Activated effector memory CD4-positive, alpha-beta T cell treated with Interleukin-2 at 50 U/mL for 16 hours (primary cell): Measurements from ENCODE around the gene GALNTL6.
"Not testable (repeated sequence)": the region's sequence is repeated elsewhere in the genome, so short reads cannot be mapped to it uniquely, and the experiment has no call there.

ENCODE experiments used
- DNase-seq: peaks from one replicate; pipeline ENCODE4 v3.0.0-alpha.2; 2020

GALNTL6 gene

GRCh38 chr4:173001571-173001970 lies 1188.4 kb downstream of the GALNTL6 start:
- no peak for DNase-seq

DNA sequence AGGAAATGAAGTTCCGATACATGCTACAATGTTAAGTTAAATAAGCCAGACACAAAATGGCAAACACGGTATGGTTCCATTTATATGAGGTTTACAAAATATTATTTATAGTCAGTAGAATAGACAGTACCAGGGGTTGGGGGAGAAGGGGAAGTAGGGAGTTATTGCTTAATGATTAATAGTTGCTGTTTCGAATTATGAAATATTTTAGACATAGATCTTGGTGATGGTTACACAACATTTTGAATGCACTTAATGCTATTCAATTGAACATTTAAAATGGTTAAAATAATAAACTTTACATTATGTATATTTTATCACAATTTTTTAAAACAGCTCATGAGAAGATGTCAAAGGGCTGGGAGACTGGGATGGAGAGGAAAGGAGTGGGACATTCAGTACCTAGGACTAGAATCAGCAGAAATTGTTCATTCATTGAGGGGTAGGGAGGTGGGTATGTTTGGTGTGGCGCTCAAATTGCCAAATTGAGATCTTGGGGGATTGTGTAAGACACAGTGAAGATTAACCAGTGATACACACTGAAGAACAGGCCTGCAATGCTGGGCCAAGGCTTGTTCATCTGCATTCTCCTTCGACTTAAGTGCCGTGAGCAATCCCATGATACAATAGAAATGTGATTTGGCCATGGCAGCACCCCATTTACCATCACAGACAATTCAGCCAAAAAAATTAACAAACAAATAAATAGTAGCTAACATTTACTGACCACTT lies 1189.8 kb downstream of the GALNTL6 start:
- no peak for DNase-seq

- no peak for DNase-seq
Observed at GRCh38 chr4:173005912-173006633, 1192.9 kb downstream of the GALNTL6 start.

GRCh38 chr4:173008436-173008835 lies 1195.2 kb downstream of the GALNTL6 start:
- no peak for DNase-seq

DNA sequence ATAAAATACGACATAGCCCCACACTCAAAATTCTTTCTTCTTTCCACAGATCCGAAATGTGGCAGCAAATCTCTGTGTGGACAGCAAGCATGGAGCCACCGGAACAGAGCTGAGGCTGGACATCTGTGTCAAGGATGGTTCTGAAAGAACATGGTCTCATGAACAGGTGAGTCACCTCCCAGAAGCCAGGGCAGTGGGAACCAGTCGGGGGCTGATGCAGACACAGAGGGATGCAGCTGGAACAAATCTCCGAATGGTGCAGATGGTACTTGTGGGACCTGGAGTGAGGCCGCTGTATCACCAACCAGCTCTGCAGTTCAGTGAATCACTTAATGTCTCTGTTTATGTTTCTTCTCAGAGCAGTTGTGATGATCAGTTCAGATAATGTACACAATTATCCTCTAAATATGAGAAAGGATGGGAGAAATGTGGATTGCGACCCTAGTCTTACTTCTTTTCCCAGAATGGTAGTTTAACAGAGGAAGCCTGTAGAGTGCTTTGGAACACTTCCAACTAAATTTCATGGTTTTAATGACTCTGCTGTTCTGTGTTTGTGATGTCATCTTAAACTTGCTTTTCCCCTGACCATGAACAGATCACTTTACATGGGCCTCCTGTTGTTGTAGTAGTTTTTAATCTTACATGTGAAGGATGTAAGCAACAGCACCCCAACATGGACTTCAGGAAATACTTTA lies 1196.1 kb downstream of the GALNTL6 start:
- no peak for DNase-seq

- DNase-seq, result no peak
Observed at GRCh38 chr4:173012608-173013007, 1199.4 kb downstream of the GALNTL6 start.

- peak; percentile 4 for DNase-seq
Observed at GRCh38 chr4:173013232-173013930, 1200.2 kb downstream of the GALNTL6 start.

DNA sequence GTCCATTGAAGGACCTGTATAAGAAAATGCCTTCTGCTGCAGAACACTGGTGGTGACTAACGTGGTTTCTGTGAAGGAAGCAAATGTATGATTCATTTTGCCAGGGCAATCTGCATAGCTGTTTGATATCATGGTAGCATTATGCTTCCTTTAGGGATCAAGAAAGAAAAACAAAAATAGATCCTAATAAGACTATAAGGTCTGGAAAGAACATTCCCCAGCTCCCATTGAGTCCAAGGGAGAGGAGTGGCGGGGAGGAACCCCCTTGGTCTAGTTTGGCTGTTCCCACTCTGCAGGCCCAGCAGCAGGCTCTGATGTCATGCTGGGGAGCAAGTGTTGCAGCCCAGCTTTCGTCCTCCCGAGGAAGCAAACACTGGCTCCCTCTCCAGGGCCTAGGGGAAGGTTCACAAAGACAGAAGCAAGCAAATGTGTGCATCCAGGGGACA lies 1200.9 kb downstream of the GALNTL6 start:
- DNase-seq, result no peak

DNA sequence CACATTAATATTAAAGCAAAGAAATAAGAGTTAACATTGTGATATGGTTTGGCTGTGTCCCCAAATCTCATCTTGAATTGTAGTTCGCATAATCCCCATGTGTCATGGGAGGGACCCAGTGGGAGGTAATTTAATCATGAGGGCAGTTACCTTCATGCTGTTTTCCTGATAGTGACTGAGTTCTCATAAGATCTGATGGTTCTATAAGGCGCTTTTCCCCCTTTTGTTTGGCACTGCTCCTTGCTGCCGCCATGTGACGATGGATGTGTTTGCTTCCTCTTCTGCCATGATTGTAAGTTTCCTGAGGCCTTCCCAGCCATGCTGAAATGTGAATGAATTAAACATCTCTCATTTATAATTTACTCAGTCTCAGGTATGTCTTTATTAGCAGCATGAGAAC lies 1201.6 kb downstream of the GALNTL6 start:
- DNase-seq, result no peak

DNA sequence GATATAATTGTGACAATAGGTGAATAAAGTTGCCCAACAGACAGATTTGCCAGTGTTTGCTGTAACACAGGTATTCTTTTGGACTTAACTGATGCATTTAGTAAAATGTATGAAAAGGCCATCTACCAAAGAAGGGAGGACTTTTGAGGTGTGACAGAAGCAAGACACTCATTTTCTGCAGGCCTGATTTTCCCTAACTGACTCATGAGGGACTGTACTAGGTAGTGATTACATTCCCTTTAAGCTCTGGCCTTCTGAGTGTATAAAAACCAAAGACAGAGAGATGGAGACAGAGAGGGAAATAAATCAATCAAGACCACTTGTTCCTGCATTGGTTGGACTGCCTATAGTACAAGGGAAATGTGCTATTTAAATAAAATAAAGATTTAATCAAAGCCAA lies 1204.6 kb downstream of the GALNTL6 start:
- no peak for DNase-seq

GRCh38 chr4:173018446-173018845 lies 1205.2 kb downstream of the GALNTL6 start:
- DNase-seq, result no peak

- DNase-seq, result no peak
Observed at GRCh38 chr4:173019664-173020063, 1206.5 kb downstream of the GALNTL6 start.

- DNase-seq, result not testable (repeated sequence)
Observed at GRCh38 chr4:173021746-173022573, 1208.8 kb downstream of the GALNTL6 start.

DNA sequence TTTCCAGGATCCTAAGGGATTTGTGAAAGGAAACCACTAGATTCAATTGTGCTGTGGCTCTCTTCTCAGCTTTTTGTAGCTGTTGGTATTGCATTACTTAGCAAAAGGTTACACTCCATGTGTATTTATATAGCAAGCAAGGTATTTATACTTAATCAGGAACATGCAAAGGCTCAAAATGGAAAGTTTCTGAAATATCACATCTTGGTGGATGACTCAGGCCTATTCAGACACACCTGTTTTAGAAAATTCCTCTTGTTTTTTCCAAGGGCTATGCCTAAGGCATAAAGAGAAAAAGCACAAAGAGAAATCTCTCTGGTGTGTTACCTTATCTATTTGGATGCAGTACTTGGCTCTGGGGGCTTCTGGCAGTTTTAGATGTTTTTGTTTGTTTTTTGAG lies 1211.0 kb downstream of the GALNTL6 start:
- DNase-seq, result no peak

DNA sequence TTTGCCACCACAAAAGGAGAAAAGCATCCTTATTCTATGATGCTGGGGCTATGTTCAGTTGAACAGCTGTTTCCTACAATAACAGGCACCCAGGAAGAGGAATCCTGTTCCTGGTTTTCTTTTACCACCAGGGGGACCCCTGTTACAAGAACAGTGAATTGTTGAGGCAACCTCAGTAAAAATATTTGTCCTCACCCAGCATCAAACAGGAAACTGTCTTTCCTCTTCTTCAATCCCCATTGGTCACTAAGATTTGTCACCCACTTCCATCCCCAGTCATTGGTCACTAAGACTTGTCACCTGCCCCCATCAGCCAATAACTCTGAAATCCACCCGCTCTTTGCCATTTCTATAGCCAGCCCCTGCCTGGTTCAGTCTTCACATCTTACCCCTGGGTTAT lies 1211.9 kb downstream of the GALNTL6 start:
- DNase-seq, result no peak

DNA sequence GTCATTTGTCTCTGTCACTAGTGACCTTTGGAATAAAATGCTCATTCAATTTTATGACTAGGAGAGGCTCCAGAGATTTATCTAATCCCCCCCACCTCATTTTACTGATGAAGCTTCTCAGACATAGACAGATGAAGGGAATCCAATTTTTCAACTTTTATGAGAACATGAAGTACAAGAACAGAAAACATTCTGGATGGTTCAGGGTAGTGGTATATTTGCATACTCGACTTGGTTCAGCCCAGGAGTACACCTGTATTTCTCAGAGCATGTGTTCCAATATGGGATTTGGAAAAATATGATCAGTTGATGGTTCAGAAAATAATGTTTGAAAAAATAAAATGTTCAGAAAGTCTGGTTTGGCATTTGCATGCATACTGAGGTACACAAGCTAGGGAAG lies 1224.0 kb downstream of the GALNTL6 start:
- DNase-seq, result no peak

- no peak for DNase-seq
Observed at GRCh38 chr4:173038192-173038896, 1225.1 kb downstream of the GALNTL6 start.

DNA sequence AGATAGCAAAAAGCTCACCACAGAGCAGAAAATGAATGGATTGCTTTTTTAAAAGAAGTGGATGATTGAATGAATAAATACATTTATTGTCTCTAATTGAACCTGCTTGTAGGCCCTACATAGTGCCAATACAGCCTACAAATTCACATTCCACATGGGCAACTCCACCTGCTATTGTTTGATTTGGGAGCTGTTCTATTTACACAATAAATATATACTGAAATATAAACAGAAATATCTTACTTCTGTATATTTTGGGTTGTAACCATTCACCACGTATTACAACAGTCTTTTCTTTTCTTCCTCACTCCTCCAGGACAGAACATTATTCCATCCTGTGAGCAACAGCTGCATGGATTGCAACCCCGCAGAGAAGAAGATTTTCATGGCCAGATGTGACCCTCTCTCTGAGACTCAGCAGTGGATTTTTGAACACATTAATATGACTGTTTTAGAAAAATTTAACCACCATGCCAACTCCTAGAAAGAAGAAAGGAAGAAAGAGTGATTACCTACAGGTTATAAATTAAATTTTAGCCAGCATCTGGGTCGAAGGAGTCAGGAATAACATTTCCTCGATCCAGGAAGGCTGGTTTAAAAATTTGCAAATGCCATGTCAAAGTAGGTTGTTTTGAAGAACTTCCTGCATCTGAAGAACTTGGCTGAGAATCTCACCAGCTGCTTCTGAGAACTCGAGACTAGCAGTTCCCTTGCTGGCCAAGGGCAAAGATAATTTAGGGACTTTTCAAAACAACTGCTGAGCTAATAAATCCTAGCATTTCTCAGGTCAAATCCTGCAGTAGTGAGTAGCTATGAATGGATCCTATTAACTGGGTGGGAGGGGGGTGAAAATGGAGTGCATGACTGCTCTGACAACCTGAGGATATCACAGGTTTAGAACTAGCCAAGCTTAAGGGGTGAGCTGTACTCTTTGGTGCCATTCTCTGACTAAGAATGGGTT lies 1226.7 kb downstream of the GALNTL6 start:
- DNase-seq, result no peak

DNA sequence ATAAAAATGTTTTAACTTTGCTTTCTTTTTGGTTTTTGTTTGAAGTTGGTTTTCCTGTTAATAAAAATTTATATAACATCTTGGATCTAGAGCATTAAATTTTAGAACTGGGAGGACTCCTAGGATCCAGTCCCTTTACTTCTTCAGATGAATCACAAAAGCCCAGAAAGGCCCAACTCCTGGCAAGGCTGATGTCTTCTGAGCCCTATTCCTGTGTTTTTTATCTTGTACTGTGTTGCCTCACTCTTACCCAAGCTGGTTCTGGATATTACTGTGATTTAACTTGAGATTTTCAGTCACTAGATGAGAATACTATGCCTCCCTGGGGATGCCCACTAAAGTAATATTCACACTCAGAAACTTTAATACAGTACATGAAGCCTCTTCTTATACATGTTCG lies 1228.3 kb downstream of the GALNTL6 start:
- DNase-seq, result no peak

DNA sequence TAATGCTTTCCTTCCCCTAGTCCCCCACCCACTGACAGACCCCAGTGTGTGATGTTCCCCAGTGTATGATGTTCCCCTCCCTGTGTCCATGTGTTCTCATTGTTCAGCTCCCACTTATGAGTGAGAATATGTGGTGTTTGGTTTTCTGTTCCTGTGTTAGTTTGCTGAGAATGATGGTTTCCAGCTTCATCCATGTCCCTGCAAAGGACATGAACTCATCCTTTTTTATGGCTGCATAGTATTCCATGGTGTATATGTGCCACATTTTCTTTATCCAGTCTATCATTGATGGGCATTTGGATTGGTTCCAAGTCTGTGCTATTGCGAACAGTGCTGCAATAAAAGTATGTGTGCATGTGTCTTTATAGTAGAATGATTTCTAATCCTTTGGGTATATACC lies 1228.9 kb downstream of the GALNTL6 start:
- not testable (repeated sequence) for DNase-seq
